Measurements from ENCODE around the gene MS4A4A. TPM values are rescaled to one million over a fixed set of nuclear protein-coding genes. Genes with fewer than 3 reads are reported as not detected.
"Not testable (repeated sequence)": the region's sequence is repeated elsewhere in the genome, so short reads cannot be mapped to it uniquely, and the experiment has no call there.

MS4A4A gene
- total and polyA plus RNA-seq, 8 donors, result 7.4 to 93.6 (median 13.9) TPM

GRCh38 chr11:60292145-60292544 is 11.7 kb downstream of the MS4A4A start:
- H3K9me3 ChIP-seq, result no peaks in the 10 kb centered on the region
- TF ChIP-seq, protein P1, sequence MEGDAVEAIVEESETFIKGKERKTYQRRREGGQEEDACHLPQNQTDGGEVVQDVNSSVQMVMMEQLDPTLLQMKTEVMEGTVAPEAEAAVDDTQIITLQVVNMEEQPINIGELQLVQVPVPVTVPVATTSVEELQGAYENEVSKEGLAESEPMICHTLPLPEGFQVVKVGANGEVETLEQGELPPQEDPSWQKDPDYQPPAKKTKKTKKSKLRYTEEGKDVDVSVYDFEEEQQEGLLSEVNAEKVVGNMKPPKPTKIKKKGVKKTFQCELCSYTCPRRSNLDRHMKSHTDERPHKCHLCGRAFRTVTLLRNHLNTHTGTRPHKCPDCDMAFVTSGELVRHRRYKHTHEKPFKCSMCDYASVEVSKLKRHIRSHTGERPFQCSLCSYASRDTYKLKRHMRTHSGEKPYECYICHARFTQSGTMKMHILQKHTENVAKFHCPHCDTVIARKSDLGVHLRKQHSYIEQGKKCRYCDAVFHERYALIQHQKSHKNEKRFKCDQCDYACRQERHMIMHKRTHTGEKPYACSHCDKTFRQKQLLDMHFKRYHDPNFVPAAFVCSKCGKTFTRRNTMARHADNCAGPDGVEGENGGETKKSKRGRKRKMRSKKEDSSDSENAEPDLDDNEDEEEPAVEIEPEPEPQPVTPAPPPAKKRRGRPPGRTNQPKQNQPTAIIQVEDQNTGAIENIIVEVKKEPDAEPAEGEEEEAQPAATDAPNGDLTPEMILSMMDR (IDR thresholded peaks at IDR 0.05), result no peak
- no peaks in the 10 kb centered on the region for H3K27me3 ChIP-seq
- DNase-seq, result no peak
- H3K36me3 ChIP-seq, result peaks cover 0 to 3% of the 10 kb centered on the region in 2 donors
- no peak for ATAC-seq
- no peak overlapping the region for H3K4me3 ChIP-seq
- intact Hi-C loops (cut with DNase I), result no loop called here
- H3K27ac ChIP-seq, result no peak overlapping the region
- peaks cover 0 to 7% of the 10 kb centered on the region in 2 donors for H3K4me1 ChIP-seq

GRCh38 chr11:60301178-60301577 is 20.7 kb downstream of the MS4A4A start:
- ATAC-seq (no peak), DNase-seq (no peak)
- H3K27me3 ChIP-seq, result no peaks in the 10 kb centered on the region
- peaks cover 0 to 11% of the 10 kb centered on the region in 2 donors for H3K36me3 ChIP-seq
- H3K9me3 ChIP-seq, result no peaks in the 10 kb centered on the region
- peaks cover 0 to 7% of the 10 kb centered on the region in 2 donors for H3K4me1 ChIP-seq
- TF ChIP-seq, protein P1 (IDR thresholded peaks at IDR 0.05), result no peak
- intact Hi-C loops (cut with DNase I), result no loop called here
- H3K27ac ChIP-seq, result no peak overlapping the region
- no peak overlapping the region for H3K4me3 ChIP-seq

- ATAC-seq; H3K27ac ChIP-seq; intact Hi-C loops (cut with DNase I); H3K4me1 ChIP-seq; H3K27me3 ChIP-seq; DNase-seq; H3K4me3 ChIP-seq; H3K9me3 ChIP-seq: not testable (repeated sequence)
- peaks cover 0 to 13% of the 10 kb centered on the region in 2 donors for H3K36me3 ChIP-seq
These were observed 21.4 kb downstream of the MS4A4A start for GRCh38 chr11:60301884-60302283.

DNA sequence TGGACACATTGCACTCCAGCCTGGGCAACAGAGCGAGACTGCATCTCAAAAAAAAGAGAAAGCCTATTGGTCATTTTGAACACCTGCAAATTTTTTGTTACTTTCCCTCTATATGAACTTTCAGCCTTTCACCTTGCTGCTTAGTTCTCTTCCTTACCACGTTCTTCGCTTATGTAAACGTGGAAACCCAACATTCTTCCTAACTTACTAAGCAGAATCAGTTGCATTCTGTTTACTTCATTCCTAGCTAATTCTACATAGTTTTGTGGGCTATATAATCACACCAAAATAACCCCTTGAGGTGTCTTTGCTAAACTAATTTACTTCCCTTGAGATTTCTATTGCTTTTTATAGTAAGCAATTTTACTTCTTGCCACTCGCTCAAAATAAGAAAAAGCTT is 23.2 kb downstream of the MS4A4A start:
- Histone ChIP-seq H3K27me3 (no peaks in the 10 kb centered on the region), H3K4me3 (no peak overlapping the region), H3K36me3 (peaks cover 0 to 13% of the 10 kb centered on the region in 2 donors), H3K4me1 (no peaks in the 10 kb centered on the region), H3K9me3 (no peaks in the 10 kb centered on the region), H3K27ac (no peak overlapping the region)
- intact Hi-C loops (cut with DNase I), result no loop called here
- TF ChIP-seq, protein P1 (IDR thresholded peaks at IDR 0.05), result no peak
- ATAC-seq (no peak), DNase-seq (no peak)

- Histone ChIP-seq H3K9me3 (no peaks in the 10 kb centered on the region), H3K27me3 (no peaks in the 10 kb centered on the region), H3K36me3 (peaks cover 0 to 11% of the 10 kb centered on the region in 2 donors), H3K4me3 (no peak overlapping the region), H3K4me1 (no peaks in the 10 kb centered on the region), H3K27ac (no peak overlapping the region)
- DNase-seq, result no peak
- TF ChIP-seq, protein P1 (IDR thresholded peaks at IDR 0.05), result no peak
- intact Hi-C loops (cut with DNase I), result no loop called here
- ATAC-seq, result no peak
These were observed 25.6 kb downstream of the MS4A4A start for GRCh38 chr11:60305906-60306619.
